DOHH2 (cell line): ENCODE measurements around the gene HLCS.

Experiments used
- CTCF ChIP-seq: fragments of 200-600 bp; sonication (generic); IDR thresholded peaks from one replicate; pipeline ENCODE4 v1.5.1; 2014; ENCODE audit warnings: antibody characterized with exemption, mild to moderate bottlenecking, low read depth, low read length; ENCODE audit not compliant: poor library complexity, severe bottlenecking
- EZH2phosphoT487 ChIP-seq: fragments of 200-600 bp; sonication (generic); IDR thresholded peaks from 2 replicates; pipeline ENCODE4 v1.6.1; 2017; ENCODE audit warnings: borderline replicate concordance, mild to moderate bottlenecking, antibody characterized with exemption, low read length, moderate library complexity, mixed read lengths

DNA sequence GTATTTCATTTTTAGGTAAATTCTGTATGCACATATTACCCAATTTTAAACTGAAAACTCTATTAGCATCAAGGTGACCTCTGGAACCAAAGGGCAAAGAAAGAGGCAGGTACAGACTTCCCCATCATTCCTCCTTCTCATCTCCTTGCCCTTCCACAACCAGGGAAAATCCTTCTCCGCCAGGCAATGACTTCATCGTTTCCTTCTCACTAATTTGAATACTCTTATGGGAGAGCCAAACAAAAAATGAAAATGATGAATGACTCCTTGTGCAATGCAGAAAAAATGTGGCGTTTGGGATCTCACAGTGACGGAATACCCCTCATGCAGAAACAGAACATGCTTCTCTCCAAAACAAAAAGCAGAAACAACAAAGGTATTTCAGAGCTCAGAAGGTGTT lies 83.7 kb downstream of the HLCS start:
- TF ChIP-seq CTCF (no peak), EZH2phosphoT487 (no peak)
